GM19240 (cell line): ENCODE measurements around the gene DDX11.
"Not testable (repeated sequence)": the region's sequence is repeated elsewhere in the genome, so short reads cannot be mapped to it uniquely, and the experiment has no call there.

Experiments
- DNase-seq: peaks from one replicate; pipeline ENCODE4 v3.0.0; 2011; ENCODE audit warnings: low spot score; ENCODE audit not compliant: insufficient read length

The DDX11 gene

DNA sequence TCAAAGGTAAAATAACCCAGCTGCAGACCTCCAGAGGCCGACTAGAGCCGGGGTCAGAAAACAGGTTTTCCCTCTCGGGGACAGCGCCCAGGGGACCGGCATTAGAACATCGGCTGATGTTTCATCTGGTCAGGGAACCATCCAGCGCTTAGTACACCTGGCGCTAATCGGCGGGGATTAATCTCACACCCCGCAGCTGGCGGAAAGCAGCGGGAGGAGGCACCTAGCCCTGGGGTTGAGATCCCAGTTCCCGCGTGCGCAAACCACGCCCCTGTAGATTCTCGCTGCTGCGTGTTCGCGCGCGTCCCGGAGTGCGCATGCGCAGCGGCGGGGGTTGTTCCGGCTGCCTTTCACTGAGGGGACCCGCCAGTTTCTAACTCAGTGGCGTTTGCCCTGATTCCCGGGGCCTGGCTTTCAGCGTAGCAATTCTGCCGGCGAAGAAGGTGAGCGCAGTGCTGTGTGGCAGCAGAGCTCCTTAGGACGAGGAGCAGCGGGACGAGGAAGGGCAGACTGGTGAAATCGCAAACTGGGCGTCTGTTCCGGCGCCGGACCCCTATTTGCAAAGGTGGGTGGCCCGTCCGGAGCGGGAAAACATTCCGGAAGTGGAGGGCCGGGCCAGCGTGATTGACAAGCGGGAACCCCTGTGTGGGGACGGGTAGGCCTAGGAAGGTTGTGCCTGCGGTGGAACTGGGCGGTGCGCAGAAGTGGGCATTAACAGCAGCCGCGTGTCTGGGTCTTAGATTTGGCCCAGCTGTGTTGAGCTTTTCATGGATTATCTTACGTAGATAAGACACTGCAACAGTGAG, at the start of gene DDX11:
Gene DDX11 (plus strand): TSS at position 334 of the 806 bp plus-strand sequence. CDS start 4,534 bp downstream, outside the sequence.
- peak; percentile 88 for DNase-seq

DNA sequence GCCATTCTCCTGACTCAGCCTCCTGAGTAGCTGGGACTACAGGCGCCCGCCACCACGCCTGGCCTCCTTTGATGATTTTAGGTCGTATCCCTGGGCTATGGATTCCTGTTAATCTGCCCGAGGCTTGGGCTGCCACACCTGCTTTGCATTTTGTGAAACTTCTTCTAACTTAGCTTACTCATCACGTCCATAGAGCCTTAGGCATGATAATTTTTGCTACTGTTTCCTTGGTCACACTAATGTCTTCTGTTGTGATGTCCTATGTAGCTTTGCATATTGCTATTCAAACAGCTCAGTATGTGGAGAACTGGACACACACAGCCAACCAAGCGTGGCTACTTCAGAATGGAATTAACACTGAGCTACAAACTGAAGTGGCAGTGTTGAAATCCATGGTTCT, 47.5 kb upstream of the DDX11 start:
- DNase-seq, result no peak

DNA sequence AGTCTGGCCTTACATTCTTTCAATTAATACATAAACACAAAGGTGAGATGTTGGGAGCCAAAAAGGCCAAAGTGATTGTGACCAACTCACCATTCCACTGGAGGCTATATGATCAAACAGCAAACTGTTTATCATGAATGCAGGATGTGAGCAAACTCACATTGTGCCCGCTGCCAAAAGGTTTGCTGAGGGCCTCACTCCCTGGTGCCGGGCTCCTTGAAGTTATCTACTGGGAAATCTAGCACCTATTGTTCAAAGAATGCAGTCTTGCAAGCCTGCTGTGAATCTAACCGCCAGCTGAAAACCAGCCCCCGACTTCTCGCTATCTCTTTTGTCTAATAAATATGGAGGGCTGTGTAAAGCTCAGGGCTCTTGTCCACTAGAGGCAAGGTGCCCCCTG, 46.7 kb upstream of the DDX11 start:
- not testable (repeated sequence) for DNase-seq

DNA sequence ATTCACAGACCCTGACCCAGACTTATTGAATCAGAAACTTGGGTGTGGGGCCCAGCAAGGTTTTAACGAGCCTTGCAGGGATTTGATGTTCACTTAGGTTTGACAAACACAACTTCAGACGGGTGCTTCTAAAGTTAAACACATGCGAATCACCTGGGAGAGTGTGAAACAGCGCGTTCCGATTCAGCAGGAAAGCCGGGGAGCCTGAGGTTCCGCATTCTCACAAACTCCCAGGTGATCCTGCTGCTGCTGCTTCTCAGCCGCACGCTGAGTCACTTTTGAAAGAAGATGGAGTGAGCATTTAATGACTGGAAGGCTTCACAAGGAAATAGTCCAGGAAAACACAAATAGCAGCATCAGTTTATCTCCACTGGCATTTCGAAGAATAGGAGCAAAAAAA, 44.2 kb upstream of the DDX11 start:
- DNase-seq, result no peak

DNA sequence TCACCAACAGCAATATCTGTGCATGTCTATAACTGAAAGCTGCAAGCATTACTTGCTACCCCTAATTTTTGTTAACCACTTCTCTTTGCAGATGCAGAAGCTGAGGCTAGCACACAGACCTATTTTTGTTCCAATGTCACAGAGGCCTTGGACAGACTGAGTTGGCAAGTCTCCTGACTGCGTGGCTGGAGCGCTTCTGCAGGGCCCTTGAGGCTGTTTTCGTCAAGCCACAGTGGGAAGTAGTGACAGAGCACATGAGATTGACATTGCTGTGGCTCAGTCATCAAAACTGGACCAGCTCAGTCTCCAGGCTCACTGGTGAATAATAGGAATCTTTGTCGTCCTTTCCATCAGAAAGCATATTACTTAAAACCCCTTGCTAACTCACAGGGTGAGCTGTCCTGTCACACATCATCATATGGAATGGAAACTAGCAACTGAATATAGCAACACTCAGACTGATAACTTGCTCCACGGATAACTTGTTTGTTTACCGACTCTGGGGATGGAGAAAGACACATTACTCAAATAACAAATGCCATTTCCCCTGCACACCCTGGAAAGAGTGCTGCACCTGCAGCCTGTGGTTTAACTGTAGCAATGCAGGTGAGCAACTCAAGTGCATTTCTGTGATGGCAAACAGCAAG, 43.6 kb upstream of the DDX11 start:
- no peak for DNase-seq

DNA sequence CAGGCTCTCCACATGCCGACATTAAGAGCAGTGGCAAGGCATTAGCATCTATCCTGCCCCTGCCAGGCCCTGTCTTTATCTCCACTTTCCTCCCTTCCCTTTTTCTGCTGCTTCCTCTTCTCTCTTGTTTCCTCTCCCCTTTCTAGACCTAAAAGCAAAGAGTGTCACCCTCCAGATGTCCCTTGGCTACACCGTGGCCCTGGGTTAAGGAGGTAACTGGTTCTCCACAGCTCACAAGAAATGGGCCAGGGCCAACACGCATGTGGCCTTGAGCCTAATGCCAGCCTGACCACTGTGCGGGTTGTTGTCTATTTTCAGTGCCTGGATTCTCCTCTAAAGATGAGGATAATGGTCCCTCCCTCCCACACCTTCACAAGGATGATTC, 41.7 kb upstream of the DDX11 start:
- DNase-seq, result no peak

DNA sequence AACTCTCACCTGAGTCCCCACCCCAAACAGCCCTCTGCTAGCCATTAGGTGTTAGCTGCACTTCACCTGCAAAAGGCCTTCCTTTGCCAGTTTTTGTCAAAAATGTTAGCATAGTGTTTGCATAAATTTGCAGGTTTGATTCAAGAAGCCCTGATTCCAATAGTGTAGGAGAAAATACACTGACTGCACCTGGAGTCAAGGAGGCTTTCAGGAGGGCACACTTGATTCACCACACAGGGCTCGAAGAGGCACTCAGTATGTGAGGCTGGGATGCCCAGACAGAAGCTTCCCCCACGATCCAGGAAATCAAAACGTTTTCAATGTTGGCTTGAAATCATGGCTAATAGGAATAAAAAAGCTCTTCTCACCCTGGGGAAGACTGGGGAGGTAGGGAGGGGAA, 40.5 kb upstream of the DDX11 start:
- DNase-seq, result no peak

DNA sequence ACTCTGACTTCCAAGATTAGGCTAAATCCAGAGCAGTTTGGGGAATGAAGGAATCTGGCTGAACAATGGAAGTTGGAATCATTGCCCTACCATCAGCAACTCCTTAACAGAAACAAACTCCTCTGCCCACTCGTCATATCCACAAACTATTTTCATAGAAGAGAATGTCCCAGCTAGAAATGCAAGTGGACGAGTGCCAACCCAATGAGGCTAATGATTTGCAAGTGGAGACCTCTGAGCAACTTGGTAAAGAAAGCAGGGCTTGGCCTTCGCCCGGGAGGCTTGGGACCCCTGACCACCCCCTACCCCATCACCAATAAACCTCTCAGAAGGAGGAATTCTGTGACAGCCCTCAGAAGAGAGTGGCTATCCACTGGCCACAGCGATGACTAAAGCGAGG, 40.0 kb upstream of the DDX11 start:
- no peak for DNase-seq

DNA sequence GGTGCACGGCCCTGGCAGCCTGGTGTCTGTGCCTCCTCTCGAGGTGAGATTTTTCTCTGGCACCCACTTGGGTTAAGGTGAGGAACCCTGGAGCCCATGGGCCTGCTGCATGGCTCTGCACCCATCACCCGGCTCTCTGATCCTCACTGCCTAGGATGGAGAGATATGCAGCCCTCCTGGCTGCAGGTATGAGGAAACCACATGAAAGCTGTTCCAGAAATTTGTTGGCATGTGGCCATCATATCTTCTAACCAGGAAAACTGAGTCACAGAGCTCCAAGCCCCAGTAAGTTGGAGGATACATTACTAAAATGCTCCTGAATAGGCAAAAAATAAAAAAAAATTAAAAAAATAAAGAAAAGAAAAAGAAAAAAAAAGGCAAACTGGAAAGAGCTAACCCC, 39.3 kb upstream of the DDX11 start:
- no peak for DNase-seq

DNA sequence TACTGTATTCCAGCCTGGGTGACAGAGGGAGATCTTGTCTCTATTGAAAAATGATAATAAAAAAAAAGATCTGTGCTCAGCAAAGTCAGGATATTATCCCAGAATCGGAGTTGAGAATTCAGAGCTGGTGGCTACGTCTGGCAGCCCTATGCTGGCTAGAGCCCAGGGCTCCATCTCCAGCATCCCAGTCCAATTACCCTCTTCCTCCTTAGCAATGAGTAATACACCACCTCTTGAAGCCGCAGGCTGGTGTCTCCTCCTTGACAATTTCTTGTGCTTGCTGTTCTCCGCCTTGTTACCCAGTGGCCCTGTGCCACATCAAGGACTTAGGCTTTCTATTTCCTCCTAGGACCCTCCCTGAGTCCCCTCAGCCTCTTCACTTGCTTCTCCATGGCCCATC, 38.4 kb upstream of the DDX11 start:
- DNase-seq, result no peak

DNA sequence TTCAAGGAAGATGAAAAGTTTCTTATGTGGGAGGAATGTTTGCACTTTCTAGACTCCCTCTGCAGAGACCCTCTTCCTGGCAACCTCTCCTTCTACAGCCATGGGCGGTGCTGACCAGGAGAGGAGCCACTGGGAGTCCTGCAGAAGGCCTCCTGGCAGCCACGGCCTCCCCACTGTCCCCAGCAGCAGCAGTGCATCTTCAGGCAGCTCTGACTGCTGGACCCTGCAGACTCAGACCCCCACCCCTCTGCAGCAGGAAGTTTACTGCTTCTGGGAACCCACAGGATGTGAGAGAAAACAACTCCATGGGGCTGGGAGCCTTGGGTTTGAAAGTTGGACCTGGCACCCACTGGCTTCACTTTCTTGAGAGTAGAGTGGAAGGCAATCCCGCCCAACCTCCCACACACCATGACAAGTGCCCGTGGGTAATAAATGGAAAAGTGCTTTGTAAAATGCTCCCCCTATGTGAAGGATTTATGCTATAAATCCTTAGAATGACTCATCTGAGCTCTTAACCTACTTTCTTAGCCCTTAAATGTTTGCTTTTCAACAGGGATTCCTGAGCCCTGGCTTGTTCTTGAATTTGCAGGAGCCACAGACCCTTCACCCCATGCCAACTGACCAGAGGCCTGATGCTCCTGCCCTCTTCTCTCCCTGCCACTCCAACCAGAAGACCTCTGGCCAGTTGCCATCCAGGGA, 37.5 kb upstream of the DDX11 start:
- DNase-seq, result no peak

DNA sequence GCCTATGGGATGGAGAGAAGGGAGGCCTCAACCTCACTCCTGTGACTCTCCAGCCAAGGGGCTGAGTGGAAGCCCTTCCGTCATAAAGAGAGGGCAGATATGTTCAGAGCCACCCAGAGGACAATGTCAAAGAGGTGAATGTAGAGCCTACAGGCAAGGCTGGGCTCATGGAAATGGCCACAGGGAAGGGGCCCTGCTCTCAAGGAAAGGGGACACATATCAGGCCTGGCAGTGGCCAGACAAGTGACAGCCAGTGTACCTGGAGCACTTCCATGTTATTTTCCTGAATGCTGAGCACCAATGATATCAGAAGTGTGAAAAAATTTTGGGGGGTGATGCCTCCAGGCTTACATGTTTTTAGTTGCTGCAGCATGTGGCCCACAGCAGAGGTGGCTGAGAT, 36.6 kb upstream of the DDX11 start:
- no peak for DNase-seq

DNA sequence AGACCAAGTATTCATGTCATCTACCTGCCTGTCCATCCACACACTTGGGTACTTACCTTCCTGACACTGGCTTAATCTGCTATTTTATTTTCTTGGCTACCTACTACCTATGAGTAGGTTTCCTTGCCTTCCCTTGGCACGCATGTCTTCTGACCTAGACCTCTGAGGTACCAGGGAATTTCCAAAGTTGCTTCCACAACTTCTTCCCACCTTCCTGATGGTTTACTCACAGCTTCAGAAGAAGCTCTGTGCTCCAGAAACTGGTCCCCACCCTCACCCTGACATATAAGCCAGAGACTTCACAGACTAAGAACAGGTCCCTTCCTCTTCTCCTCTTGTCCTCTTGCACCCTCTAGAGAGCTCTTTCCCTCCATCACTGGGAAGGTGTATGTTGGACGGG, 35.7 kb upstream of the DDX11 start:
- no peak for DNase-seq

DNA sequence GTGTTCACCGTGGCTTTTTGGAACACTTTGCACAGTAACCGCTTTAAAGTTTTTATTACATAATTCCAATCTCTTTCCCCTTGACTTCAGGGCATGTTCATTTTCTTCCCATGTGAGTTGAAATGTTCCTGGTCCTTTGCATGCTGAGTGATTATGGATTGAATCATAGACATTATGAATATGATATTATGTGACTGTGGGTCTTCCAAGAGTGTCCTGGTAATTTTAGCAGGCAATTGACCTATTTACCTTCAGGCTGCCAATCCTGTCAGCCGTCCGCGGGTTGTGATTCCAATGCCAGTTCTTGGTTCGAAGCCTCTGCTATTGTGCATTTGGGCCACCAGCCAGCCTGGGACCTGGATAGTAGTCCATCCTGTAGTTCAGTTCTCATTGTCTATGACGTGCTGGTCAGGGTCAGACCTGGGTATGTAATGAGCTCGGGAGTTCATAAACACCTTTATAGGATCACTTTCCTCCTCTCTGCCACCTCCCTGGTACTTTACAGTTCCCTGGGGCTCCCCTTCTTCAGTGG, 32.6 kb upstream of the DDX11 start:
- DNase-seq, result no peak

DNA sequence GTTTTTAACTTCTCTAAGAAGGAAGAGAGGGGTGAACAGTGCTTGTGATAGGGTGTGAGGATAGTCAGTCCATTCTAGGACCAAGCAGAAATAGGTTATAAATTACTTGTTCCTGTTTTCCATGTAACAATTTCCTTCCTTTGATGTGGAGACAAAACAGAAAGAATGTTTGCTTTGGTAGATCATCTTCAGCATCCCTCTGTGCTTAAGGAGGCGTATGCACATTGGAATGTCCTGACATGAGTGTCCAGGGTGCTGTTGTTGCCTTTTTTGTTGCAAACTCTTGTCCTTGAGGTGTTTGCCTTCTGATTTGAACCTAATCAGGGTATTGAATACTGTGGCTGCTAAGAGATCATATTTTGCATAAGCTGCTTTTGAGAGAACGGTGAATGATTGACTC, 23.5 kb upstream of the DDX11 start:
- DNase-seq, result not testable (repeated sequence)

DNA sequence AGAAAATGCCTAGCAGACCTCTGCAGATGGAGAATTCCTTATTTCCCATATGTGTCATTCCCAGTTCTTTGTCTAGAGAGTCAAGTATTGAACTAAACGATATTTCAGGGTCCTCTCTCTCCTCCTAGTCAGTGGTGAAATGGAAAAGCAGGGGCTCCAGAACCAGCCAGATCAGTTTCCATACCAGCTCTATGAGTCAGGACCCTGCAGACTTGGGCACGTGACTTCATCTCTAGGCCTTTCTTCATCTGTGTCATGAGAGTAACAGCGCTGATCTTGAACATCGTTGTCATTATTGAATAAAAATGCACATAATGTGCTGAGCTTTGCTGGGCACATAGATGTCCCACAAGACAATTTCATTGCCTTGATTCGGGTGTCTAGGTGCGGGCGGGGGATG, 23.1 kb upstream of the DDX11 start:
- DNase-seq, result not testable (repeated sequence)

DNA sequence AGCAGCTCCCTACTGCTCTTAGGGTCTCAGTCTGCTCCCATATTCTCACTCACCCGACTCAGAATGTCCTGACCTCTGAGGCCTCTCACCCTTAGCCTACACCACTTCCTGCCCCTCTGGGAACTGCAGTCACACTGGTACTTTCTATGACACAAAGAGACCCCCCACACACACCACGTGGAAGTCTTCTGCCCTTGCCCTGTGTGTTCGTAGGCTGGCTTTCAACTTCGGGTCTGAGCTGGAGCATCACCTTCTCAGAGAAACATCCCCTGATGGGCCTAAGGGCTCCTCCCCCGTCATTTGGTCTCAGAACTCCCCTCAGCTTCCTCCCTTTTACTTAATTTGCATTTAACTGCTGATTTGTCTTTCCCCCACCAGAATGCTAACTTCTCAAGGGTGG, 22.0 kb upstream of the DDX11 start:
- not testable (repeated sequence) for DNase-seq

DNA sequence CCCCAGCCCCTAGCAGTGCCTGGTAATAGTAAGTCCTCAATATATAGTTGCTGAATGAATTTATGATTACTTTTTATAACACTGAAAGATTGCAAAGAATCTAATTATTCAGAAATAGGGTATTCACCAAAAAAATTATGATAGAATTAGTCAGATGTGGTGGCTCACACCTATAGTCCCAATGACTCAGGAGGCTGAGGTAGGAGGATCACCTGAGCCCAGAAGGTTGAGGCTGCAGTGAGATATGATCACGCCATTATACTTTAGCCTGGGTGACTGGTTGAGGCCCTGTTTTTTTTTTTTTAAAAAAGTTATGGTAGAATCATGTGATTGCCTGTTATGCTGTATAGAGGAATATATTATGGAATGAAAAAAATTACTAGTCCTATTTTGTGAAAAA, 21.5 kb upstream of the DDX11 start:
- DNase-seq, result not testable (repeated sequence)

DNA sequence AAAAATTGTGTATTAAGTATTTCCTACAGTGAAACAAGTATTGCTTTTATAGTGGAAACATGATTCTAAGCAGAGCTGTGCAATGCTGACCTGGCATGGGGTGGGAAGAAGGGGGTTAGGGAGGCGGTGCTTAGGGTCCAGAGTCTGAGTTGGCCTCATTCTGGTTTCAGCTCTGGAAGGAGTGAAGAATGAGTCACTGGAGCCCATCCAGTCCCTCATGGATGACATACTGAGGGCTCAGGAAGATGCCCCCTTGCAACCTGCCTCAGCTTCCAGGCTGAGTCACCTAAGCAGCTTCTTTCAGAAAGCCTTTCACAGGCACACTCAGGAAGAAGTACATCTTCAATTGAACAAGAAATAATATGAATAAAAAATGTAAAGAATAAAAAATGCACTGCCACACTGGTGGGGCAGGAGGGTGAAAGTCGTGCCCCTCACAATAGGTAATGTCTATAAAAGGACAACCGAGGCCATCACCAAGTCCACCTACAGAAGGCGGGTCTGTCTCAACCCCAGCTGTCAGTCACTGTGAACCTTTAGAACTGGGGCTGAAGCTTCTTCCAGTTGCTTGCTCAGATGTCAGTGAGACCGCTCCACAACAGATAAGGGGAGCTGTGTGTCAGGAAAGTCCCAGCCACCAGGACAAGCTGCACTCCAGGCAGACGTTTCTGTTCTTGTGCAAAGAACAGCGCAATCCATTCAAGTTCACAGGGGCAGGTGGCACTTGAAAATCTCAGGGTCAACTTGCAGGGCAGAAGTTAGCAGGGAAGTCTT, 20.8 kb upstream of the DDX11 start:
- DNase-seq, result not testable (repeated sequence)

DNA sequence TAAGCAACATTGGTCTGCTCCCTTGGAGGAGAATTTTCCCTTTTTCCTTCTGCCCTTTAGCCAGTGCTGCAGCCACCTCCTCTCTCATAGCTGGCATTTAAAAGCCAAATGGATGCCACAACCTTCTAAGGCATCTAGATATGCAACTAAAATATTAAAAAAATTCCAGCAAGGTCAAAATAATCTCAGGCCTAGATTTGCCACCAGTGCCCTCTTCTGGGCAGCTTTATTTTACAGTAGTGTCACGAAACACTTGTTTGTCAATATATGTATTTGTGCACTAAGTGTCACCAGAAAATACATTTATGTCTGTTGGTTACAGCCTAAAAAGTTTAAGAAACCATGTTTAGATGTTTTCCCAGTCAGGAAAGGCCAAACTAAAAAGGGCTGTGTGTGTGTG, 19.7 kb upstream of the DDX11 start:
- not testable (repeated sequence) for DNase-seq

DNA sequence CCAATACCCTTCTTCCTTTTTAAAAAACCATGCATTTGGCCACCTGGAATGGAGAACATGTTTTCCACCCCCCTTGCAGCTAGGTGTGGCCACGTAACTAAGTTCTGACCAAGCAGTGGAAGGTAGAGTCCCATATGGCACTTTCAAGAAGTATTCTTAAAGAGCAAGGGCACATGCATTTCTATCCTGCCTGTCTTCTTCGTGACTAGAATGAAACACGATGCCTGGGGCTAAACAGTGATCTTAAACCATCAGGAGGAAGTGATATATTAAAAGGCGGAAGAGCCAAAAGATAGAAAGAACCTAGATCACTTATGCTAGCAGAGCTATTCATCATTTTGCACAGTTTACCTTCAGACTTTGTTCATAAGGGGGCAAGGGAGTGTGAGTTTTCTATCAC, 16.0 kb upstream of the DDX11 start:
- no peak for DNase-seq
